ENCODE measurements around the gene JAK2.

JAK2 gene

GRCh38 chr9:5122116-5122515 lies 137.0 kb downstream of the JAK2 start:
- DNase-seq (ENCODE audit: low read depth in 2 of 2) = no peak
- TF ChIP-seq CTCF (IDR thresholded peaks at IDR 0.05; ENCODE audit: low read depth, low read length) = no peak
- H3K4me3 ChIP-seq (replicated peaks in 1 of 2; ENCODE audit: low read depth in 2 of 2, low read length in 2 of 2) = no peak overlapping the region

DNA sequence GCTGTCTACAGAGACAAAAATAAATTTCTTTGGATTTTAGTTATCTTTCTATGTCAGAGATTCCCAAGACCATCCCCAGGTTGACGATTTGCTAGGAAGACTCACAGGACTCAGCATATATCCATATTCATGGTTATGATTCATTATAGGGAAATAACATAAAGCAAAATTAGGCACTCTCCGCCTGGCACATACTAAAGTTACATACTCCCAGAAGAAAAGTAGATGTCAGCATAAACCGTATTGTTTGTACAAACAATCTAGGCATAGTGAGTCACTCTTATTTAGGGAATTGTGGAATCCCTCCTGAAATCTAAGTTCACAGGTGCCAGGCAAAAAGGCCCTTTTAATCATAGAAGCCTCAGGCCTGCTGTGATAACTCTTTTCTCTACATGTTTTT lies 137.4 kb downstream of the JAK2 start:
- DNase-seq (ENCODE audit: low read depth in 2 of 2) = no peak
- H3K4me3 ChIP-seq (replicated peaks in 1 of 2; ENCODE audit: low read depth in 2 of 2, low read length in 2 of 2) = no peak overlapping the region
- TF ChIP-seq CTCF (IDR thresholded peaks at IDR 0.05; ENCODE audit: low read depth, low read length) = no peak

DNA sequence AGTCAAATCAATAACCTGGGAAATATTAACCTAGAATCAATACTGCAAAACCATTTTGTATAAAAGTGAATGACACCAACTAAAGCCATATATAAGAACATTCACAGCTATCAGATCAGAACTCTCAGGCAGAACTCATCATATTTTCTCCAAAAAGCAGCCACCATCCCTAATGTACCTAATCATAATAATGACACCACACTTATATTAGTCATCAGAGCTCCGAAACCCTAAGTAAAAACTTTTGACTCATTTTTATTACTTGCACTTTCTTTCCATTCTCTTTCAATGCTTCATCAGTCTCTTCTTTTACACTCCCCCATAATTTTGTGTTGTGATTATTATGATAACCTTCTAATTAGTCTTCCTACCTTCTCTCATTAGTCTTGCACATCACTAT lies 155.1 kb downstream of the JAK2 start:
- DNase-seq (ENCODE audit: low read depth in 2 of 2) = peak in 1 of 2 donors; percentile 19
- TF ChIP-seq CTCF (IDR thresholded peaks at IDR 0.05; ENCODE audit: low read depth, low read length) = no peak
- H3K4me3 ChIP-seq (replicated peaks in 1 of 2; ENCODE audit: low read depth in 2 of 2, low read length in 2 of 2) = no peak overlapping the region

GRCh38 chr9:5144217-5144616 lies 159.1 kb downstream of the JAK2 start:
- DNase-seq (ENCODE audit: low read depth in 2 of 2) = no peak
- no peak for TF ChIP-seq CTCF (IDR thresholded peaks at IDR 0.05; ENCODE audit: low read depth, low read length)
- no peak overlapping the region for H3K4me3 ChIP-seq (replicated peaks in 1 of 2; ENCODE audit: low read depth in 2 of 2, low read length in 2 of 2)

DNA sequence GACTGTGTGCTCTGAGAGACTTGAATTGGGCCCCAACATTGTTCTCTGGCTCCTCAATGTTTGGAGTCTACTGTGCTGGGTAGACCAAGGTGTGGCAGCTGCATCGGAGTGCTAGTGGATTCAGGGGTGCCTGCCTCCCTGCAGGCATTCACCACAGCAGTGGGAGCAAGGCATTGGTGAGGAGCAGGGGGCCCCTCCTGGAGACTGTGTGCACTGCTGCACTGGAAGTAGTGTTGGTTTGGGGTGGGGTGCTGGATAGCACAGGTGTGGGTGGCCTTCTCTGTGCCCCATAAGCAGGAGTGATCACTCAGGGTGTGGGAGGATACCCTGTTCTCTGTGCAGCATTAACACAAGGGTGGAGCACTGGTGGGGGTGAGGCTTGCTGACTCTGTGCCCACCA lies 161.2 kb downstream of the JAK2 start:
- TF ChIP-seq CTCF (IDR thresholded peaks at IDR 0.05; ENCODE audit: low read depth, low read length) = no peak
- DNase-seq (ENCODE audit: low read depth in 2 of 2) = no peak
- no peak overlapping the region for H3K4me3 ChIP-seq (replicated peaks in 1 of 2; ENCODE audit: low read depth in 2 of 2, low read length in 2 of 2)

Measured in cardiac fibroblast (primary cell).